ENCODE results near the gene NTN5. TPM values are rescaled to one million over a fixed set of nuclear protein-coding genes. Genes with fewer than 3 reads are reported as not detected.

The NTN5 gene
- total and polyA plus RNA-seq, 2 experiments from 2014 or later = 0.52 to 0.94 TPM

- Mint-ChIP-seq H3K9me3 (peaks cover 3% of the 10 kb centered on the region; the same call in 1 of the 3 replicates), H3K27ac (no peak overlapping the region), H3K27me3 (ENCODE audit: insufficient read depth, low read depth, poor library complexity) (peaks cover 18% of the 10 kb centered on the region), H3K36me3 (ENCODE audit: low read depth) (peaks cover 4% of the 10 kb centered on the region; the same call in 2 of the 3 replicates), H3K4me1 (peaks cover 14% of the 10 kb centered on the region), H3K4me3 (no peak overlapping the region)
- Histone ChIP-seq H2AFZ (no peak overlapping the region), H3K4me2 (no peak overlapping the region), H3K36me3 (ENCODE audit: insufficient read depth) (no peaks in the 10 kb centered on the region), H3K27me3 (ENCODE audit: insufficient read depth) (no peaks in the 10 kb centered on the region), H3F3A (replicated peaks; ENCODE audit: low read depth) (0 out of 2 replicates have a peak, but pooled peaks cover 11% of the 10 kb centered on the region), H4K20me1 (replicated peaks; ENCODE audit: insufficient read depth) (no peaks in the 10 kb centered on the region), H3K27ac (ENCODE audit: low read depth) (no peak overlapping the region), H3K4me3 (no peak overlapping the region), H3K79me2 (replicated peaks; ENCODE audit: insufficient read depth) (no peaks in the 10 kb centered on the region), H3K9me2 (ENCODE audit: insufficient read depth) (no peaks in the 10 kb centered on the region), H3K4me1 (ENCODE audit: insufficient read depth) (peaks cover 5% of the 10 kb centered on the region; the same call in 1 of the 2 replicates)
- DNase-seq (ENCODE audit: low spot score) = no peak
- TF ChIP-seq EZH2 (IDR thresholded peaks at IDR 0.05; ENCODE audit: low read depth, unreplicated experiment) (no peak), JUNB (IDR thresholded peaks at IDR 0.05; ENCODE audit: unreplicated experiment) (no peak), ZNF331 (CRISPR knock-in tag; IDR thresholded peaks at IDR 0.05; ENCODE audit: low read depth) (no peak), ZNF114 (CRISPR knock-in tag; IDR thresholded peaks at IDR 0.05) (no peak), EZH2phosphoT487 (IDR thresholded peaks at IDR 0.05; ENCODE audit: unreplicated experiment) (no peak), ETS1 (IDR thresholded peaks at IDR 0.05) (no peak), STAT1 (IDR thresholded peaks at IDR 0.05; ENCODE audit: unreplicated experiment) (no peak), CTCF (conservative IDR thresholded peaks at IDR 0.05; ENCODE audit: low read depth in 2 of 2) (no peak), REST (IDR thresholded peaks at IDR 0.05; ENCODE audit: unreplicated experiment) (no peak), POLR2AphosphoS5 (IDR thresholded peaks at IDR 0.05; ENCODE audit: low read depth) (no peak), ZNF462 (CRISPR knock-in tag; IDR thresholded peaks at IDR 0.05) (no peak), NANOG (IDR thresholded peaks at IDR 0.05; ENCODE audit: borderline replicate concordance) (no peak), CREB1 (CRISPR knock-in tag; IDR thresholded peaks at IDR 0.05; ENCODE audit: low read depth) (no peak)
- no peak for ATAC-seq
Measured at GRCh38 chr19:48648134-48648533, 24.7 kb downstream of the NTN5 start.
